Stimulated activated CD8-positive, alpha-beta memory T cell treated with anti-CD3 and anti-CD28 coated beads, Interleukin-4, amount 100 ng/mL, for 4 hours (primary cell): ENCODE data around the gene DGKD.
"Not testable (repeated sequence)": the region's sequence is repeated elsewhere in the genome, so short reads cannot be mapped to it uniquely, and the experiment has no call there.

Experiments
- DNase-seq, 2 donors: peaks; one replicate each; pipeline ENCODE4 v3.0.0-alpha.2; 2020; ENCODE audit warnings: low read depth in 2 of 2, low spot score in 1 of 2

Gene DGKD

GRCh38 chr2:233358947-233359346, 4.7 kb downstream of the DGKD start:
- no peak for DNase-seq

GRCh38 chr2:233359823-233360222, 5.5 kb downstream of the DGKD start:
- DNase-seq: no peak

DNA sequence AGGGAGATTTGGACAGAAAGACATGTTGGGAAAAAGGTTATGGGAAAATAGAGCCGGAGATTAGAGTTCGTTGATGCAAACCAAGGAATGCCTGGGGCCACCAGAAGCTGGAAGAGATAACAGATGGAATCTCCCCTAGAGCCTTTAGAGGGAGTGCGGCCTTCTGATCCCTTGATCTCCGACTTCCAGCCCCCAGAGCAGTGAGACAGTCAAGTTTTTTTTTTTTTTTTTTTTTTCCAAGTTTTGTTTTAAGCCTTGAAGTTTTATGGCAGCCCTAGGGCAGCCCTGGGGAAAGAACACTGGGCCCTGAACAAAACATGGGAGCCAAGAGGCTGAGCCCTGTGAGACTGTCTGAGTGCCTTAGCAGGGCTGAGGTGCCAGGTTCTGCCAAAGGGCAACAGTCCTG, 6.5 kb downstream of the DGKD start:
- DNase-seq: no peak

DNA sequence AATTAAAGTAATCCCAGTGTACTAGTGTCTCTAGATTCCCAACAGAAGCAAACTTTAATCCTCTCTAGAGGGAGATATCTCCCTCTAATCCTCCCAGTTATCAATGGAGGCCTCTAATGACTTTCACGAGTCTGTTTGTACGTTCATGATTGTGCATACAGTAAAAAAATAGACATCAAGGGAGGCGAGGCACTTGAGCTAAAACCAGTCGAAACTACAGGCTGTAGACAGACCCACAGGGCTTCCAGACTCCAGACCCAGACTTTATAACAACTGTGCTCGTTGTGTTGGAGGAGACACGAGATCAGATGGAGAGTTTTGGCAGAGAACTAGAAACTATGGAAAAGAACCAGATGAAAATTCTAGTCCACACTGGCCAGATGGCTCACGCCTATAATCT, 7.0 kb downstream of the DGKD start:
- DNase-seq: no peak

- DNase-seq: no peak
Measured at GRCh38 chr2:233362742-233363141, 8.4 kb downstream of the DGKD start.

DNA sequence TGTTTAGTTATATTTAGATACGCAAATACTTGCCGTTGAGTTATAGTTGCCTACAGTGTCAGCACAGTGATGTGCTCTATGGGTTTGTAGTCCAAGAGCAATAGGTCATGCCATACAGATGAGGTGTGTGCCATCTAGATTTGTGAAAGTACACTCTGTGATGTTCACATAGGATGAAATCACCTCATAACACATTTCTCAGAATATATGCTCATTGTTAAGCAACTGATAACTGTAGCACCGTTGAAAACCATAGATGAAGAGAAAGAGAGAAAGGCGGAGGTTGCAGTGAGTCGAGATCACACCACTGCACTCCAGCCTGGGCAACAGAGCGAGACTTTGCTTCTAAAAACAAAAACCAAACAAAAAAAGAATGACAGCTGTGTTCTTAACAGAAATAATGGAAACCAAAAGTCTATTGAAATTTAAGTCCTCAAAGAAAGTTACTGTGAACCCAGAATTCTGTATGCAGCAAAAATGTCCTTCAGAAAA, 9.5 kb downstream of the DGKD start:
- no peak for DNase-seq

GRCh38 chr2:233365861-233366520, 11.7 kb downstream of the DGKD start:
- DNase-seq: no peak

GRCh38 chr2:233367586-233367985, 13.3 kb downstream of the DGKD start:
- DNase-seq: no peak

GRCh38 chr2:233368756-233369155, 14.5 kb downstream of the DGKD start:
- DNase-seq: no peak

- DNase-seq: no peak
Measured at GRCh38 chr2:233369462-233369861, 15.2 kb downstream of the DGKD start.

GRCh38 chr2:233369897-233370685, 15.8 kb downstream of the DGKD start:
- DNase-seq: no peak

GRCh38 chr2:233371641-233372040, 17.3 kb downstream of the DGKD start:
- no peak for DNase-seq

- DNase-seq: no peak
Measured at GRCh38 chr2:233372855-233373254, 18.6 kb downstream of the DGKD start.

GRCh38 chr2:233373316-233373715, 19.0 kb downstream of the DGKD start:
- no peak for DNase-seq

GRCh38 chr2:233374776-233375175, 20.5 kb downstream of the DGKD start:
- not testable (repeated sequence) for DNase-seq

- no peak for DNase-seq
Measured at GRCh38 chr2:233375490-233376314, 21.4 kb downstream of the DGKD start.

GRCh38 chr2:233379034-233379433, 24.7 kb downstream of the DGKD start:
- no peak for DNase-seq

- DNase-seq: no peak
Measured at GRCh38 chr2:233379441-233379840, 25.1 kb downstream of the DGKD start.

- DNase-seq: no peak
Measured at GRCh38 chr2:233380132-233380895, 26.0 kb downstream of the DGKD start.

GRCh38 chr2:233380995-233381637, 26.8 kb downstream of the DGKD start:
- DNase-seq: no peak

DNA sequence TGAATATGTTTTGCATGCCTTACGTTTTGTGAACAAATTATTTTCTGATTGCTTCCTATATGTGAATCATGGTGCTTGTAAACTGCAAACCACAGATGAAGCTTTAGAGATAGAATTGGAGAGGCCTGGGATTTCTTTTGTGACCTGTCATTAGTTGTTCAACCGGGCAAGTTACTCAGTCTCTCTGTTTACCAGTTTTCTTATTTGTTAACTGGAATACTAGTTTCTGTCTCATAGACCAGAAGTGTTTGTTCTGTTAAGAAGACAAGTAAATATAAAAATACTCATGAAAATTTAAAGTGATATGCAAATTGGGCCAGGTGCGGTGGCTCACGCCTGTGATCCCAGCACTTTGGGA, 27.3 kb downstream of the DGKD start:
- no peak for DNase-seq
